Fibroblast of the conjunctiva (primary cell): ENCODE data around the gene FLVCR2.

Experiments
- DNase-seq: peaks from one replicate; pipeline ENCODE4 v3.0.0-alpha.2; 2010; ENCODE audit warnings: low read depth

Gene FLVCR2

DNA sequence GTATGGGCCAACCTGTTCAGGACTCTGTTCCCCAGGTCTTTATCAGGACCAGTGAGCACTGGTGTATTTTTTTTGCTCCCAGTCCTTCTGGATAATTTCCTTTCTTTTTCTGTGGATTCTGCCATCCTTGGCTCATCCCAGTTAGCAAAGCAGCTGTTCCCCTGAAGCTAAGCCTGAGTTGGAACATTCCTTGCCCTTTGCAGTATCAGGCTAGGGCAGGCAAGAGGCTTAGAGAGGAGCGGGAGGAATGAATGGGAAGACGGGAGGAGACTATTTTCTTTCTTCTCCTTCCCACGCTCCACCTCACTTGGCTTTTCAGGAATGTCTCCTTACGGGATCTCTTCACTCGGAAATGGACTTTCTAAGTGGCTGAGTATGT lies 53.0 kb downstream of the FLVCR2 start:
- no peak for DNase-seq

DNA sequence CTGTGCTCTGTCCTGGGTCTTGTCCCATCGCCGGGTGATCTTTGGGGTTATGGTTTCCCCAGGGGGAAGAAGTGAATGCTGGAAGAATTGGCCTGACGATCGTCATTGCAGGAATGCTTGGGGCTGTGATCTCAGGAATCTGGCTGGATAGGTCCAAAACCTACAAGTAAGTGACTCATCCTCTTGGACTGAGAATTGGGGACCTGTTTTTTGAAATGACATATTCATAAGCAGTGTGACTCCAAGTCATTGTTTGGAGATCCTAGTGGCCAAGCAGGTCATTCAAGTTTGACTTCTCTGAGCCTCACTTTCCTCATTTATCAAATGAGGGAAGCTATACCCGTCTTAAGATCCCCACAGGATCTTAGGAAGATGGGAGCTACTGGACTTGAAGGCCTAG lies 56.4 kb downstream of the FLVCR2 start:
- DNase-seq, result no peak

DNA sequence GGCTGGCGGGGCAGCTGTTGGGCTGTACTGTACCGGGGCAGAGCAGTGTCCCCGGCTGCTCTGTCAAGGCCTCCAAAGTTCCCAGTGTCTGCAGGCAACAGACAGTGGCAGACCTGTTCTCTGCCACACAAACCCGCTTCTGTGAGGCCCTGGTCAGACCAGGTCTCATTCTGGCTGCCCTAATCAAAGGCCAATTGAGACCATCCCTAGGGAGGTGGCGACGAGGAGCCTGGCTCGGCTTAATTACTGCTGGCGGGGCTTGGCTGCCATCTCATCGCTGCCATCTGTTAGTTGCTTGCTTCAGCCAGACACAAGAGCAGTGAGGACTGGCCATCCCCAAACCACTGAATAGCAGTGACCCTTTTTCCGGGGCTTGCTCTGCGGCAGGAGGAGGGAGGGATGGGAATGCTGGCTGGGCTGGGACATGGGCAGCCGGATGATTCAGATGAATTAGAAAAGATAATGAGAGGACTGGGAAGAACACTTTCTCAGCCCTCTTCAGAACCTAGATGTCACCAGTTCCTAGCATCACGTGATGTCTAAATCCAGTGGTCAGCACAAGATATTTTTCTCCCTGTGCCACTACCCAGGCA lies 57.8 kb downstream of the FLVCR2 start:
- no peak for DNase-seq

DNA sequence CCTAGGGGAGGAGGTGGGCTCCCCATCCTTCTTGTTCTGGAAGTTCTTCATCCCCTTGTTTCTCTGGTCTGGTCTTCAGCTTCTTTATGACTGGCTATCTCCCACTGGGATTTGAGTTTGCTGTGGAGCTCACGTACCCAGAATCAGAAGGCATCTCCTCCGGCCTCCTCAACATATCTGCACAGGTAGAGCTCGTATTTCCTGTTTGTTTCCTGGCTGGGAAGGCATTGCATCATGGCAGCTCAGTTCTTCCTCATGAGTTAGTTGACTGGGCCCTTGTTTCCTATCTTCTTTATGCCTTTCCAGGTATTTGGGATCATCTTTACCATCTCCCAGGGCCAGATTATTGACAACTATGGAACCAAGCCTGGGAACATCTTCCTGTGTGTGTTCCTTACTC lies 62.5 kb downstream of the FLVCR2 start:
- DNase-seq, result no peak

DNA sequence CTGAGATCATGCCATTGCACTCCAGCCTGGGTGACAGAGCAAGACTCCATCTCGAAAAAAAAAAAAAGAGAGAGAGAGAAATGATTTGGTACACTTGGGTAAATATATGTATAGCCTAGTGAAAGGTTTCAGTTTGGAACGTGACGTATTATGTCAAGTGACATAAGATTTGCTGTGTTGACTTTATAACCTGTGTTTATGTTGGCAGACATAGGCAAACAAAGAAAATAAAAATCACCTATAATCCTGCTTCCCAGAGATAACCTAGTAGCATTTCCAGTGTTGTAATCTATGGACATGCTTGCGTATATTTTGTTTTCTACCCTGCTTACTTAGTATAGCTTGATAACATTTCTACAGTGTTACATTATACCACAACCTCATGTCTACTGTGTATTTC lies 65.6 kb downstream of the FLVCR2 start:
- no peak for DNase-seq

DNA sequence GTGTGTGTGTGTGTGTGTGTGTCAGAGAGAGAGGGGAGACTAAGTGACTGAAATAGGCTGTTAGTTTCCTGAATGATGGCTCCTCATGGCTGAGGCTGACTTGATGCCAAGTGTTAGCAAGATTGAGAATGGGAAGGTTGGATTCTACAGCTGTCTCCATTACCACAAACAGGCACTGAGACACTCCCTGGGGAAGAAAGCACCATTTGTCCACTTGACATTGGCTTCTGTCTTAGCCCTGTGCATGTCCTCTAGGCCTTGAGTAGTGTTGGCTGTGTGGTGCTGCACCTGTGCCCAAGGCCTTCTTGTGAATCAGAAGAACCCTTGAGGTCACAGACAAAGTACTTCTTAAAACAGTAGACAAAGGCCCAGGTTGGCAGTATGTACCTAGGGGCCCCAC lies 66.6 kb downstream of the FLVCR2 start:
- no peak for DNase-seq

DNA sequence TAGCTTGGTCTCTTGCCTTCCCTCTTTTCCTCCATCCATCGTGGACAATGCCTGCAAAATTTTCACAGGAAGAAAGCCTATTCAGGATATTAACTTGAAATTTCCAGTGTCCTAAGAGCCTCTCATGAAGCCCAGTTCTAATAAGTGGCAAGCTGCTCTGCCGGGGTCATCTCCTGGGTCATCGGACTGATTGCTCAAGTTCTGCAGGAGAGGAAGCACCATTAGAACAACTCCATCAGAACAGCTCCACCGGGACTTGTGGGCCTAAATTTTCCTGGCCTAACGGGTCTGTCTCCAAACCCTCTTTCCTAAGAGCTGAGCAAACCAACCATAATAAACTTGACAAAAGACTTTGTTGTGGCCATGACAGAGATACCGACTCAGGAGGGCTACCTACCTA lies 68.3 kb downstream of the FLVCR2 start:
- no peak for DNase-seq

DNA sequence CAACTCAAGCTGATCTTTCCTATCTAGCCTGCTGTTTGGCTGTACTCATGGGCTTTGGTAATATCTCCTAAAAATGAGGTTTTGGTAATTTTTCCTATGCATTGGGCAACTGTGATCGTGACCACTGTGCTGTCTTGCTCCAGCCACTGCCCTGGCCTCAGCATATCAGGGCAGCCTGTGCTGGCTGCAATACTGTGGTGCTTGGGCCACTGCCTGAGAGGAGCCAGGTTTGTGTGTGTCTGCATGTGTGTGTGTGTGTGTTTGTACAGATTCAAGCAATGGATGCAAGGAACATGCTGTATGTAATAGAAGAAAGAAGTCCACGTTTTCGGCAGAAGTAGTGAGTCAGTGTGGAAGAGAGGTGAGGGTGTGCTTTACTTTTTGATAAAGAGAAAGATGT lies 69.2 kb downstream of the FLVCR2 start:
- DNase-seq, result no peak

DNA sequence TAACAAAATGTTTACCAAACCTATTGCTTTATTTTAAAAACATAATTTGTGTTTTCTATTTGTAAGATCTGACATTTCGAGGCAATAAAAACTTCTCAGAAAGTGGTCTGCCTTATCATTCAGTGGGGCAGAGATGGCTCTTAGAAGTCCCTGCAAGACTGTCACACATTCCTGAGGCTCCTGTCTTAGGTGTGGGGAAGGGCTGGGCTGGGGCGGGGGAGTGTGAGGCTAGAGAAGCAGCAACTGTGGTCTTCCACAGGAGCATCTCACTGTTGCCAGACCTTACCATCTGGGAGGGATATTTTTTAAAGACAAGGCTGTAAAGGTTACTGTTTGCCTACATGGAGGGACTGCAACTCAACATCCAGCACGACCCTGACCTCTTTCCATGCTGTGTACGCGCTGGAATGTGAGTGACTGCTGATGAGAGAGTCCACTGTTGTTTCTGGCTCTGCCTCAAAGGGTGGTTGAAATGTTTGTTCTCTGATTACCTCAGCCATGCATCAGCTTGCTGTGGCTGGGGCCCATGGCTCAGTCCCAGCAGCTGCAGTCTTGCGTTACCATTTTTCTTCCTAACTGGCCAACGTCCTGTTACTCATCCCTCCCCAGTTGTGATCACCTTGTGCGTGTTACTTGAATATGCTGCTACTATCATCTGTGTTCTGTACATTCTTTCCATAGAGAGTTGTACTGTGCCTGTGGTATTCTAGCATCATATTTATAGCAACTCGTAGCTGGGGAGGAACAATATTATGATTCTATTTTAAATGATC lies 69.8 kb downstream of the FLVCR2 start:
- peak; percentile 89 for DNase-seq

DNA sequence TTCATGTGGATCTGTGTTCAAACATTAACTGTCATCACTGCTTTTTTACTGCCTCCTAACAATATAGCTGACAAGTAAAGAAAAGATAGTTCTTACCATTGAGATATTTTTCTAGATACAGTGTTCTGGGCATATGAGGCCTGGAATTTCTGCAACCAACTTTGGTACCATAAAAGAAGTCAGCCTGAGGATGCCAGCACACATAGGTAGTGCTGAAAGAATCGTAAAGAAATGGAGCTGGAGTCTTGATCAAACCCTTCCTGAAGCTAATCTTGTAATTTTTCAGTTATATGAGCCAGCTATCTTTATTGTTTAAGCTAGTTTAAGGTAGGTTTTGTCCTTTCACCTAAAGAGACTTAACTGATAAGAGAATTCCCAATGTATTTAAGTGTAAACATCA lies 70.9 kb downstream of the FLVCR2 start:
- no peak for DNase-seq

DNA sequence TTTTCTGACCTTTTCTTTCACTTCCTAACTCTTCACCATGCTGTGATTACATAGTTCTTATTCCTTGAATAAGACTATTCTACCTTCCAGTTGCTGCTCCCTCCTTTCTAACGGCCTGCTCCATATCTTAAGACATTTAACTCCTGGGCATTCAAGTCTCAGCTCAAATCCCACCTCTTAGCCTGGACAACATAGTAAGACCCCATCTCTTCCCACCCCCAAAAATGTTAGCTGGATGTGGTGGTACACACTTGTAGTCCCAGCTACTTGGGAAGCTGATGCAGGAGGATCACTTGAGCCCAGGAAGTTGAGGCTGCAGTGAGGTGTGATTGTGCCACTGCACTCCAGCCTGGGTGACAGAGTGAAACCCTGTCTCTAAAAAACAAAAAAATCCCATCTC lies 71.4 kb downstream of the FLVCR2 start:
- DNase-seq, result no peak

DNA sequence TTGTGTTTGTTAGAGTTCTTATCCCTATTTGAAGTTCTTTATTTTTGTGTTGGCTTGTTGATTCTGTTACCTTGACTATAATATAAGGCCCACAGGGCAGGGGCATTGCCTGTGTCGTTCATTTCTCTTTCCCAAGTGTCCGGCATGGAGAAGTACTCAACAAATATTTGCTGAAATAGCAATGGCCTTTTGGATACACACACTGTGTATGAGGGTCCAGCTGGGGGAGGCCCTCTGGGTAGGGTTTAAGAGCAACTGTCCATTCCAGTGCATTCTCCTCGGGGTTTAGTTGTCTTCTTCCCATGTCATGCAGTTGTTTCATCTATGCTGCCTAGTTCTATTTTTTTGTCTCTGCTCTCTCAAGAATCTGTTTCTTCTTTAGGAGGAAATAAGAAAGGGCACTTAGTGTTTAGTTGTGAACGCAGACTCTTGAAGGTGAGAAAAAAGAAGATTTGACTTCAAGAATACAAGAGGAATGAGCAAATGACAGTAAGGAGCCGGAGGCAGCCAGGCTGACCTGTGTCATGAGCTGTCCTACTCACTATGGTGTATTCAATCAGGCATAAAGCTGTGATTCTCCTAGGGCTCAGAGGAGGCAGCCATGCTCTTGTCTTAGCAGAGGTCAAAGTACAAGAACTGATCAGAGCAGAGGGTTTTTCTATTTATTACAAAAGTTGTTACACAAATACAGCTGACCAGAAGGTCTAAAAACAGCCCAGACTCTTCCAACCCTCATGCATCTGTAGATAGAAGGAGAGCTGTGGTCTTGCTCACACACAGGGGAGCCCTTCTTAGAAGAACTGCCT lies 72.0 kb downstream of the FLVCR2 start:
- DNase-seq, result no peak

DNA sequence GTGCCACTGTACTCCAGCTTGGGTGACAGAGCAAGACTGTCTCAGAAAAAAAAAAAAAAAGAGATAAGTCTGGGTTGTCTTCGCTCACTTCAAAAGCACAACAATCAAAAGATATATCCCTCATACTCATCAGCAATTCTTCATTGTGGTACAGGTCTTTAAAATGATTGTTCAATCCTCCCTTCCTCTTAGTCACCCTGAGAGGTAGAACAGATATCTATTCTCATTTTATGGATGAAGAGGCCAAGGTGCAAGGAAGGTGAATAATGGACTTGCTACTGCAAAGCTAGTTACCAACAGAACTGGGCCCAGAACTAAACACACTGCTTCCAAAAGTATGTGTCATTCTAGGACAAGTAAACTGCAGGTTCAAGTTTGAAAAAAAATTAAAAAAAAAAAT lies 75.1 kb downstream of the FLVCR2 start:
- DNase-seq, result no peak

DNA sequence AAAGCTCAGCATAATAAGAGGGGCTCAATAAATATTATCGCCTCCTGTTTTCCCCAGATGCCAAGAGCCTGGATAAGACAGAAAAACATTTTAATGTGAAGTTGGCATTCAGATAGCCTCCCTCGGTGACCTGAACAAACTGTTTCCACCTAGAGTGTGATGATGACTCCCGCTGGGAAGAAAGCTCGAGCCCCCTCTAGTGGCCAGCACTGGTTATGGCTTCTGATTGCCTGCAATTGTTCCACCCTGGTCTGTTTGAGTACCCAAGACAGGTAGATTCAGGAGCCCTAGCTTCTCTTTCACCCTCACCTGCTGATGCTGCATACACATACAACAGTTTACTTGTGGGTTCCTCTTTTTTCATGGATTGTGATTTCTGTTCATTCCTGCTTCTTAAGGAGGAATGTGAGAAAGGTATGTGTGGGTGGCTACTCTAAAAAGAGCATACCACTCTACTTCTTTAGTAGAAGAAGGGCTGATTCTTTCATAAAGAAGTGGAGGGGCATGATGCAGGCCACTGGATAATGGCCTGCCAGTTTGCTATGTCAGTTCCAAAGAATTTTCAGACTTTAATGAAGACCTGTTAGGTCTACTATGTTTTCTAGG lies 75.8 kb downstream of the FLVCR2 start:
- DNase-seq, result peak; percentile 37

DNA sequence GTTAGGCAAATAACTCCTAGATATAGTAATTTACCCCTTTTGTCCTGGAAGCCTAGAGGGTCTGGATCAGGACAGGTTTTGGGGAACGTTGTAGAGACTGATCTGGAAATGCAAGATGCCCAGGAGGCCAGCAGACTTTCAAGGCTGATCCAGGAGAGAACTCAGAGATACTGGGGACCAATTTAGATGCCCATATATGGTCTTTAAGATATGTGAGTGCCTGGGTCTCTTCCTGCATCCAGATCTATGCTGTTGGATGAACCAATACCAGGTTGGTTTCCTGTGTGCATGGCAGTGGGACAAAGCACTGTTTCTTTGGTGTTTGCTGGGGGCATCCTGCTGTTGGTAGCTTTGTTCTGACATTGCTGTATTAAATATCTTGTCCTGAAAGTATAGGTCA lies 76.8 kb downstream of the FLVCR2 start:
- no peak for DNase-seq

DNA sequence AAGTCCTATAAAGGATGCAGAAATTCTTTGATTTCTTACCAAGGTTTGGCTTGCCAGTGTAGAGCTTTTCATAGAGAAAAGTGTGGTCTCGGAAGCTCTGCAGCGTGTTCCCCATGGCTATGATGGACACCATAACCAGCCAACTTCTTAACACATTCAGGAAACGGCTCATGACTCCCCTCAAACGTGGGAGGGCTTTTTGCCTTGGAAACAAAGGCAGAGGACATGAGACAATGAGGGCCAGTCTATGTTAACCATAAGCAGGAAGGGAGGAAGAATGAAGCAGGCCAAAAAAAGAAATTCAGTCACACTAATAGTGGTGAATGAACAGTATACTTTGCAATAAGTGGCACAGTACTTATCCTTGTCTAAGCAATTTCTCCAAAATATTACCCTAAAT lies 78.9 kb downstream of the FLVCR2 start:
- no peak for DNase-seq

DNA sequence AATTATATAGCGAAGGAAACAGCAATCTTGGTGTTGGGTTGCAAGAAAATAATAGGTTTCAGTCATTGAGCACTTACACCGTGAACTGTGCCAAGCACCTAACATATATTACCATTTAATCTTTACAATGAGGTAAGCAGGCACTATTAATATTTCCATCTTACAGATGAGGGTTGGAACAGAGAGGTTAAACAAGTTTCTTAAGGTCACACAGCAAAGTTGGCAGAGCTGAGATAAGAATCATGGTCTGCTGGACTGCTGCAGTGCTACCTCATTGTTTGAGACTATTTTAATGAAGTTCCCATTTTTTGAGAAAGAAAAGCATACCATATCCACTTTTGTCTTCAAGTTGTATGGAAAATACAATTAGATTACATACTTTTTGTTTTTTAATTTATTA lies 80.5 kb downstream of the FLVCR2 start:
- no peak for DNase-seq

DNA sequence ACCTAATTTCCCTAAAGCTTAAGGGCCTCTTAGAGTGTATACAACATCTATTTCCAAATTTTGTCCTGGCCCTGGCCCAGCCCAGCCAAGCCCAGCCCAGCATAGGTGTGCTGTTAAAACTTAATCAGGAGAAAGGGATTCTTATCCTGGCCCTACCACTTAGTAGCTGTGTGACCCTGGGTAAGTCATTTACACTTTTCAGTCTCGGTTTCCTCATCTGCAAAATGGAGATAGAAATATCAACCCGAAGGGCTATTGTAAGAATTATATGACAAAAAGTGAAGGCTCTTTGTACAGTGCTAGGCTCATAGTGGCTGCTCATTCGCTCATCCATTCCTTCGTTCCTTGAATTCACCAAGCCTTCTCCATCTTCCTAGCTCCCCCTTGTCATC lies 81.8 kb downstream of the FLVCR2 start:
- no peak for DNase-seq

DNA sequence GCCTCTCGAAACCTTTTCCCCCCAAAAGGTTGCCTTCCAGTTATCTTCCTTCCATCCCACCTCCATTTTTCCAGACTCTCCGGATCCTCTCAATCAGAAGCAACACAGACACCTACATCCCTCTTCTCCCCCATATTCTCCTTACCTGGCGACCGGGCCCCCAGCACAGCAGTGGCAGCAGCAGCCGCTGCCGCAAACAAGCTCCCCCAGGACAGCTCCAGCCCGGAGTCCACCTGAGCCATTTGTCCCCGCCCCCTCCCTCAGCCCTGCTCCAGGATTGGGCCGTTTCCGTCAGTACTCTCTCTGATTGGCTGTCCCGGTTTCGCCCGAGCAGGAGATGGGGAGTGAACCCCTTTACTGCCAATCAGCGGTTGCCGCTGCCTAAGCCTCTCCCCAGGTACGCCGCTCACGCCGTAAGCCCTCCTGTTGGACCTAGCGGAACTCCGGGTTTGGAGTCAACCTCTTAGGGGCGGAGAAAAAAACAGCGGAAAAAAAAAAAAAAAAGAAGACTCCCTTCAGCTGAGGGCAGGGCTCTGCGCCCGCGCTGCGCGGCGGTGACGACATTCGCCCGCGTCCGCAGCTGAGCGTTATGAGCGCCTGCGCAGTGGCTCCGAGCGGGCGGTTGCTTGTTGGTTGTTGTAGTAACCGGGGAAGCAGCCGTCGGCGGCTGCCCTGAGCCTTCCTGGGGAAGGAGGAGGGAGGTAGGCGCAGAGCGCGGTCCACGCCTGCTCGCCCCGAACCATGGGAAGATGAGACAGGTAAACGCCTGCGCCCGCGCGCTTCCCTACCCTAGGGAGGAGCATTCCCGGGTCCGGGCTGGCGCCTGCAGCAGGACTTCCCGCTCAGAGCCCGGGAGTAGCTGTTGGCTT lies 82.4 kb downstream of the FLVCR2 start, which contains the start of the genes ERG28 and TTLL5:
TSS of gene ERG28 (minus strand) at position 247 of the 869 bp plus-strand sequence. CDS start 3,374 bp downstream, outside the sequence.
TSS of gene TTLL5 (plus strand) at position 617 of the 869 bp plus-strand sequence. CDS start 1,904 bp downstream, outside the sequence.
- peak; percentile 98 for DNase-seq

DNA sequence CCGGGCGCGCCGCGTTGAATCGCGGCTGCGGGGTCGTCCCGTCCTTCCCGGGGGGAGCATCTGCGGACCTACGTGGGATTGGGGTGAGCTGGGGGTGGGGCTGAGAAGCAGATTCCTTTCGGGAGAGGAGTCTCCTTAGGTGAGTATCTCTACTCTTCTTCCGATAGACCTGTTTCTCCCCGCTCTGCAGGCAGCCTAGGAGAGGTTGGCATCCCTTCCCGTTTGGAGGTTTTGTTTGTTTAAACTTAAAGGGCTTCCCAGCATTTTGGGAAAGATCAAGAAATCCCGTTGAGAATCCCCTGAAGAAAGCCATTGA lies 83.0 kb downstream of the FLVCR2 start:
- DNase-seq, result no peak

DNA sequence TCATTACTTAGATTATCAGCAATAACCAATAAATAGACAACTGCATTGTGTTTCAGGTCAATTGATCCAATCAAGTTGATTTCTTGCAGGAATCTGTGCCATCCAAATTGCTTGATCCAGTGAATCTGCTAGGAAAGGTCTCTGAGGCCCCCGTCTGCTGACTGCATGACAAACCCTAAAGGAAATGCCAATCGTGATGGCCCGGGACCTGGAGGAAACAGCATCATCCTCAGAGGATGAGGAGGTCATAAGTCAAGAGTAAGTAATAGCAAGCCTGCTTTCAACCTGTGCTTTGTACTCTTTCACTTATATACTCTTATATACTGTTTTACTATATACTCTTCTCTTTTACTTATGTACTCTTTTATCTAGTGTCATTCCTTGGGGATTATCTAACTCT lies 84.5 kb downstream of the FLVCR2 start:
- DNase-seq, result no peak
